HG03457 (cell line): ENCODE data around the gene COL11A2.

Experiments used
- ATAC-seq: cut with Tn5 transposase; IDR thresholded peaks from one replicate; pipeline ENCODE4 v1.9.1; 2021; ENCODE audit warnings: moderate number of reproducible peaks; ENCODE audit not compliant: unreplicated experiment

COL11A2 gene

DNA sequence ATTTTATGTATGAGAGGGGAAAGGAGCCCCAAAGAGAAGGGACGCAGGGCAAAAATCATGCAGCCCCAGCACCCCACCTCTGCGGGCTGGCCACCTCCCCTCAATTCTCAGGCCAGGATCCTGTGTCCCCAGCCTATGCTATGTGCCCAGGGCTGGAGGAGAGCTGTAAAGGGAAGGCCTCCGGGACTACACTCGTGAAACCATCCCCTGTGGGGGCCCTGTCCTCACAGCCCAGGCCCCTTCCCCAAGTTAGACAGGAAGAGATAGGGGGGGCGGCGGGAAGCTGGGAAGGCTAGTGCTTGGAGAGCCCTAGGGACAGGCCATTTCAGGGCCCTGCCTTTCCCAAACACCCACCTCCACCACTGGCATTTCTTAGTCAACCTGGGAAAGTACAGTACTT is 1.4 kb upstream of the COL11A2 start:
- no peak for ATAC-seq

DNA sequence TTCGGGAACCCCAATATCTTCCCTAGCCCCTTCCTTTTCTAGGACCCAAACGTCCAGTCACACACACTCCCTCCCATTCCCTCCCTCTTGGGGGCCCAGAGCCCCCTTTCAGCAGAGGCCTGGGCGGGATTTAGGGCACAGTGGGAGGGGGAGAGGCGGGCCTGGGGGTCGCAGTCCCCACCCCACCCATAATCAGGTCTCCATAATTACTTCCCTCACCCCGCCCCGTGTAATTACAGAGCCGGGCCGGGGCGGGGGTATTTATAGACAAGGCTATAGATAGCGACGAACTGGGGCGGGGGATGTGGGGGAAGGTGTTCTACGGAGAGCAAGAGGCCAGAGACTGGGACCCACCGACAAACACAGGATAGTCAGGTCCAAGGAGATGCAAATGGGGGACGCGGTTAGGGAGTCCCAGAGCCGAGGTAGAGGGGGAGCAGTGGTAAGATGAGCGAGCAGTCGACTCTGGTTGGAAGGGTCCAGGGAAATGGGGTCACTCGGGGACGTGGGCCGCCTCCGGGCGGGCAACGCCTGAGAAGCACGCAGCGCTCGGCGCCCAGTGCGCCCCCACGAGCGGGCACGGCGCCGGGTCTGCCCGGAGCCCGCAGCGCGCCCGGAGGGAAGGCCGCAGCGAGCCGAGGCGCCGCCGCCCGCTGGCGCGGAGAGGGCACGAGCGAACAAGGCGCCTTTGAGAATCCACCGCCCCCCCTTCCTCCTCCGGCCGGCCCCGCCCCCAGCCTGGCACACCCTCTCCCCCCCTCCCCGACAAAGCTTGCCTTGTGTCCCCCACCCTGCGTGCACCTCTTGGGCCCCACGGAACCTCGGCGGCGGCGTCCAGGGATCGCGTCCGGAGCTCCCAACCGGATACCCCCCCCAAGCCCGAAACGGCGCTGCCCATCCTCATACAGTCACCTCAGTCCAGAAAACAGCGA is 670 bp upstream of the COL11A2 start:
- no peak for ATAC-seq

DNA sequence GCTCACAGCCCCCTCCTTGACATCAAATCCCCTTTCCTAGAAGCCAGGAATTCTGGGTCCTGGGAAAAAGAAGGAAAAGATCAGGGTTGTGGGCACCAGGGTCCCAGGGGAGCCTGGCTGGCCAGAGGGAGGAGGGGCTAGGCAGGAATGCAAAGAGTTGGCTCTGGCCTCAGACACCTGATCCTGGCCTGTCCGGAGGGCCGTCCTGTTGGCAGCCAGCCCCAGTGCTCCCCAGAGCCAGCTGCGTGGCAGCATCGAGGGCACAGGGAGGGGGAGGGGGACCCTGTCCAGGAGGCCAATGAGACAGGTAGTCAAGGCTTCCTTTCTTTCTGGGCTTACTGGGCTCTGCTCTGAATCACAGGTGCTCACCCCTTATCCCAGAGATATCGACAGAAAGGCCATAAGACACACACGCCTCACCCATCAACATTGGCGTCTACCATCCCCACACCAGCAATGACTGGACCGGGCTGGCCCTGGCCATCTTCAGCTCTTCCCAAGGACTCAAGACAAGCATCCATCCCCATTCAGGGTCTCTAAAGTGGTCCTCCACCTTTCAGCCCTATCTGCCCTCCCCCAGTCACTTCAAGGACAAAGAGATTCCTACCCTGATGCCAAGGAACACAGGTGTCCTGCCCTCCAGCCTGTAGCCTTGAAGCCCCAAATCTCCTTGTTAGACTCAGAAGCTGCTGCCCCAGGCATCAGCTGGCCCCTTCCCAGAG is 723 bp downstream of the COL11A2 start:
- ATAC-seq = no peak

DNA sequence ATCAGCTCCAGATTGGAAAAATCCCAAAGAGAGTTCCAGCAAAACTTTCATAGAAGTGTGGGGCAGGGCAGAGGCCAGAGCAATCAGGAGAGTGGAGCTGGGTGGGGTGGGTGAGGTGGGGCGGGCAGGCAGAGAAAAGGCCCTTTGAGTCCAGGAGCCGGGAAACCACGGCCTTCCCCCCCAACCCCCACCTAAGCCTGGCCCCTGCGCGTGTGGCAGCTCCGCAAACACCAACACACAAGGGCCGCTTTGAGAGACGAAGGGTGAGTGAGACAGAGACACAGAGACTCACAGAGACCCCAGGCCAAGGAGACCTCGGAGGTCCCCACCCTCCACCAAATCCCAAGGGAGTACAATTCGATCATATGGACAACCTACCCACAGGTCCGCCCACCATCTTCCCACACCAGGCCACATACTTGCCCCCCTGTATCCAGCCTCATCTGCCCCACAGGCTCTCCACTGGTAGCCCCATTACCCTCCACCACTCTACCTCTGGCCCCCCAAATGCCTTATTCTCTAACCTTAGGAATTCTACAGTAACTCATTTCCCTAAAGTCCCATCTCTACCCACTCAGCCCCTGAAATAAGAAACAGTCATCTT is 1.7 kb downstream of the COL11A2 start:
- no peak for ATAC-seq

DNA sequence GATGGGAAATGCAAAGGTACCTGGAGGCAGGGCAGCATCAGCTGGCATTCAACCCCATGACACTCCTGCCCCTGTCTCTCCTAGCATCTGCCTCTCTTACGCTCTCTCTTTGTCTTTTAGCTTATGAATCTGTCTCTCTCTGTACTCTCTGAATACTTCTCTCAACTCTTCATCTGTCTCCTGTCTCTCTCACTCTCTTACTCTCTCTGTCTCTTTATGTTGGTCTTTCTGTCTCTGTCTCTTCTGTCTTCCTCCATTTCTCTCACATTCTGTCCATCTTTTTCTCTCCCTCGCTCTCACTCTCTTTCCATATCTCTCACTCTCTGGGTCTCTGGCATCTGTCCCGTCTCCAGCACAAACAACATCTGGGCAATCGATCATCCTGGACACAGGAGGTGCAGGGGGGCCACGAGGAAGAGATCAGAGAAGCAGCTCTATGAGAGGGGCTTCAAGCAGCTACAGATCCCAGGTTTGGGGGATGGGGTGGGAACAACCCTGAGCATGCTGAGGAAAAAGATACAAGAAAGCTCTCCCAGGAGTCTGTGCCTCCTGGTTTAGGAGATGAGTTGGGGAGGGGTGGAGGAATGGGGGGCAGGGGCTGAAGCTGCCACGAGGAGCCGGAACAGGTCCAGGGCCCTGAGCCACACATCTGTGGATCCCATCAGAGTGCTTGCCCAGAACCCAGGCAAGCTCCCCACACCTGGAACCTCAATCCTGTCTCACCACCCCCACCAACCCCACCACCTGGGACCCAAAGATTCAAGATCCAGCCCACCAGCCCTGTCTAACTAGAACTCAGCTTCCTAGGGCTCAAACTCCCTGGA is 2.4 kb downstream of the COL11A2 start:
- no peak for ATAC-seq

DNA sequence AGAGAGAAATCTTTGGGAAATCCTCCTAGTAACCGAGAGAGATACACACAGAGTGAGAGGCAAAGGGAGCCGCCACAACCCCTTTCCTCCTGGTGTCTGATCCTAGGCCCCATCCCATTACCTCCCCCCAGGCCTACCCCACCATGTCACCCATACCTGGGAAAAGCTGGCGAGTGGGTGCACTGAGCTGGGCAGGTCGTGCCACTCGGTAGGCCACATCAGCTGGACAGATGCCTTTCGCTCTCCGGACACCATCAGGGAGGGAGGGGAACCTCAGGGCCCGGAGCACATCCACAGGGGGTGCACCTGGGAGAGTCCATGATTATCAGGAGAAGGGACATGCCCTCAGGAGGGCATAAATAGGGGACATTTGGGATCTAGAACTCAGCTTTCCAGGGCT is 3.1 kb downstream of the COL11A2 start:
- no peak for ATAC-seq

DNA sequence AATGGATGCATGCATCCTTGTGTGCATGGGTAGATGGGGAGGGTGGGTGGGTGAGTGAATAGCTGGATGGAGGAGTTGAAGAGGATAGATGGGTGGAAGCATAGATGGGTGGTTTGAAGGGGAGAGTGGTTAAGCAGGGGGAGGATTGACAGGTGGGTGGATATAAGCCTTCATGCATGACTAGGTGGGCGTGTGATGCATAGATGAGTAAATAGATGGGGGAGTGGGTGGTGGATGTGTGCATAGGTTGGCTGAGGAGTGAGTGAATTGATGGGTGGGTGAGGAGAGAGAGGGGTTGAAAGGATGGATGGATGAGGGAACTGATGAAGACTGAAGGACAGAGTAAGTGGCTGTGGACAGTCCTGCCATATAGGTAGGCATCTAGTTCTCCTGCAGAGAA is 4.5 kb downstream of the COL11A2 start:
- no peak for ATAC-seq

DNA sequence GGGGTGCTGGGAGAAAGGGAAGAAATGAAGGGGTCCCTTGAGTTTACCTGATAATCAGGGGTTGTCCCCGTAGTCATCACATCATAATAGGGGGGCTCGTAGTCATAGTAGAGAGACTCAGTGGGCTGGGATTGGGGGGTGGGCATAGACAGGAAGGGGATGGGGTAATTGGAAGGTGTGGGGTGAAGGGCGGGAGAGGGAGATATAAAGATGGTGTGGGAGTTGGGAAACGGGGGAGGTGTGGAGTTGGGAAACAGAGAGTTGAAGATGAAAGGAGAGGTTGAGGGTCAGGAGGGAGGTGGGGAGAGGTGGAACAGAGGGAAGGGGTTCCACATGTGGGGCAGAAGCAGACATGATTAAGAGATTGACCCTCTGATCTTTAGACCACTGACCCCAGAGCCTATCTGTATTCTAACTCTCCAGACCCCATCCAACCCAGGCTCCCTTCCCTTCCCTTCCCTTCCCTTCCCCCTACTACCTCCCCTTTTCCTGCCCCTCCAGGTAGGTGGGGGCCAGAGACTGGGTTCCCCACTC is 6.5 kb downstream of the COL11A2 start:
- no peak for ATAC-seq

DNA sequence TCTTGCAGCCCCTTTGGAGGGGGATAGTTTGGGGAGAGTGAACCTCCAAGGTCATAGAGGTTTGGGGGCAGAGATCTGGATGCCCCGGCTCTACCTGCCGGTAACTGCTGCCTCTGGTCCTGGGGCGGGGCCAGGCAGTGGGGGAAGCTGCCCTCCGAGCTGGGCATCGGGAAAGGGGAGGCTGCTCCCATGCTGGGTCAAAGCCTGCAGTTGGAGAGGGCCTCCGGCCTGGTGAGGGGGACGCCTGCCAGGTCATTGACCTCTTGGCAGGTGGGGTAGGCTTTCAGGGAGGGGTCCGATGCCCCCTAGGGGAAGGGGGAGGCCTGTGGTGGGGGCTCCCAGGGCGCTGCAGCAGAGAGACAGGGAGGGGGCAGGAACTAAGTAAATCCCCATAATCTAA is 7.1 kb downstream of the COL11A2 start:
- no peak for ATAC-seq

DNA sequence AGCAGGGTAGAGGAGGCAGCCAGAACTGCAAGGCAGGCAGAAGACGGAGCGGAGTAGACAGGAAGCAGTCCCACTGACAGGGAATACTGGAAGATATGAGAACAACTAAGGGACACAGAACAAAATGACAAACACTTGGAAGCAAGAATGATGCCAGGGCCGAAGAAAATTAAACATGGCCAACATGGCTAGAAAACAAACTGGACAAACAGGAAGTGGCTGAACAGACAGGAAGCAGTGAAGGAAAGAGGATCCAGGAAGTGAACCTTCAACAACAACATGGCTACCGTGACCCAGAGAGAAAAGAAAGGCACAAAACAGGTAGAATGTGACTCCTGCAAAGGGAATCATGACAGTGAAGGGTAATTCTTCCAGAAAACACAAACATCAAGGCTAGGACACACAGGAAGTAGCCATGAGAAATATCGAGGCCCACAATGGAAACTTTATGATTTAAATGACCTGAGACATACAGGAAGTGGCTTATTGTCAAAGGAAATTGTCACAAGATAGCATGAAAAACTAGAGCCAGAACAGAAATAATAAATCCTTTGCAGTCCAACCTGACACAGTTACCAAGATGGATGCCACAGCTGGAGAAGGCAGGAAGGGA is 9.1 kb downstream of the COL11A2 start:
- no peak for ATAC-seq

DNA sequence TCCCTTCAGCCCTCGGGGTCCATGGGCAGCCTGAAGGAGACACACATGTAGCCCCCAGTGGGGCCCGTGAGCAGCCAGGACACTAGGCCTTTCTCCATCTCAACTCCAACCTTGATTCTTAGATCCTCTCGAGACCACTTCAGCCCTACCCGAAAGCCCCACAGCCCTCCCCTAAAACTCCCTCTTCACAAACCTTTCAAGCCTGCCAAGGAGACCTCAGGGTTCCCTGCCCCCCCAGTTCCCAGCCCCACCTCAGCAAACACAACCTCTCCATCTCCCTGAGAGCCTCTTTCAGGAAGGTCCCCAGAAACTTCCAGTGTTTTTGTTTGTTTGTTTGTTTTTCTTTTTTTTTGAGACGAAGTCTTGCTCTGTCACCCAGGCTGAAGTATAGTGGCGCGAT is 11.1 kb downstream of the COL11A2 start:
- ATAC-seq = no peak

DNA sequence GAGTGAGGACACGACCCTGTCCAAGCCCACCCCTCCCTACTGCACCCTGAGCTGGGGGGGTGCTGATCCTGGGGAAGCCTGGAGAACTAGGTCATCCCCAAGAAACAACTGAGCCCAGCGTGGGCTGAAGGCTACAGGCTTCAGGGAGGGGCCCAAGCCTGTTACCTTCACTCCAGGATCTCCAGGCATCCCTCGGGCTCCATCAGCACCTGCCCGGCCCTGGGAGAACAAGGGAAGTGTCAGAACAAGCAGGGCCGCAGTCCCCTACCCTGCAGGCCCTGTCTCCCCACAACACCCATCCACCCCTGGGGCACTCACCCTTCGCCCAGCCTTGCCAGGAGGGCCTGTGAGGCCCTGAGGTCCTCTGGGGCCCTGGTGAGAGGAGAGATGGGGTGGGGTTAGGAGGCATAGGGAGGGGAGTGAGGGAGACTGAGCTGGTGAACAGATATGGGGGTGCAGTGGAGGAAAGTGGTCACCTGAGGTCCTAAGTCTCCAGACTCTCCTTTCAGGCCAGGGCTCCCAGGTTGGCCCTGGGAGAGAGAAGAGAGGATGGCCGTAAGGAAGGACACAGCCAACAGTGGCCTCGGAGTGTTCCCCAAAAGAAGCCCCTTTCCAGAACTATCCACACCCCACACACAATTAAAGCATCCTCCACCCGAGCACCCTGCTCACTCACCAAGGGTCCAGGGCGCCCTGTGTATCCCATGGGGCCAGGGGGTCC is 13.4 kb downstream of the COL11A2 start:
- no peak for ATAC-seq

DNA sequence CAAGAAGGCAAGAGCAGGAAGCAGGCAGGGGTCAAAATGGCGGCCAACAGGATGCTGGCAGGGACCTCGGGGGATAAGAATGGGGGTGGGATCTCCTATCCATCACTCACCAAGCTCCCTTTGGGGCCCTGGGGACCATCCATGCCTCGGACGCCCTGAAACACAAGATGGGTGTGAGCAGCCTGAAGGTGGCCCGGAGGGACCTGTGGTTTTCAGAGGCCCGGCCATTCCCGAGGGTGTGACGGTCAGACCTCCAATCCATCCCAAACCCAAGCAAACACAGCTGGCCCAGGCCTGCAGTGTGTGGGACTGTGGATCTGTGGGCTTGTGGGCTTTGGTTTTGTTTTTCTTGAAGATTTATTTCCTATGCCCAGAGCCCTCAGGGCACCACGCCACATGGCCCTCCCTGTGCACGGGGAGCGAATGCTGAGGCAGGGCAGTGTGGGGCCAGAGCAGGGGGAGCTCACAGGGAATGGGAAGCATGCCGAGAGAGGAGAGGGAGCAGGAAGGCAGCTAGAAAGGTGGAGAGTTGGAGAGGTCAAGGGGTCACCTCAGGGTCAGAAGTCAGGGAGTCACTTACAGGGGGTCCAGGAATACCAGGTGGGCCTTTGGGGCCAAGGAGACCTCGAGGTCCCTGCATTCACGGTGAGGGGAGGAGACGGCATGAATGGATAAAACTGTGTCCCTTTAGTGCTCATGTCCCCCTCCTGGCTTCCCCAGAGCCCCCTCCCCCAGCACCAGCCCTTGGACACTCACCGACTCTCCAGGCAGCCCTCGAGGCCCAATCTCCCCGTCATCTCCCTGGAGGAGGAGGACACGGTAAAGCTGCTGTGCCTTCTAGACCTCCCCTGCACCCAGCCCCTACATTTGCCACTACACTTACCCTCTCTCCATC is 14.5 kb downstream of the COL11A2 start:
- ATAC-seq = no peak

DNA sequence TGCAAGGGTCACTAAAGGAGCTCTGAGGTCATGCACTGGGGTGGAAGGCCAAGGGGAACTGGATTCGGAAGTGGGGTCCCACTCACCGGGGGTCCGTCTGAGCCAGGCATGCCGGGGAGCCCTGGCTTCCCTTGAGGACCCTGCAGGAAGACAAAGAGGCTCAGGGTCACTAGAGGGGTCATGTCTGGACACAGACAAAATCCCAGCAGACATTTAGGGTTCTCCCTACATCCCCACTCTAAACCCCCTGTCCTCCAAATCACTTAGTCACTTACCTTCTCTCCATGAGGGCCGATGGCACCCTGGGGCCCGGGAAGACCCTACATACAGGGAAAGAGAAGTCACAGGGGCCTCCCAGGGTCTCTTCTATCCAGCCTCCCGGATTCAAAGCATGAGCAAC is 15.4 kb downstream of the COL11A2 start:
- ATAC-seq = no peak

DNA sequence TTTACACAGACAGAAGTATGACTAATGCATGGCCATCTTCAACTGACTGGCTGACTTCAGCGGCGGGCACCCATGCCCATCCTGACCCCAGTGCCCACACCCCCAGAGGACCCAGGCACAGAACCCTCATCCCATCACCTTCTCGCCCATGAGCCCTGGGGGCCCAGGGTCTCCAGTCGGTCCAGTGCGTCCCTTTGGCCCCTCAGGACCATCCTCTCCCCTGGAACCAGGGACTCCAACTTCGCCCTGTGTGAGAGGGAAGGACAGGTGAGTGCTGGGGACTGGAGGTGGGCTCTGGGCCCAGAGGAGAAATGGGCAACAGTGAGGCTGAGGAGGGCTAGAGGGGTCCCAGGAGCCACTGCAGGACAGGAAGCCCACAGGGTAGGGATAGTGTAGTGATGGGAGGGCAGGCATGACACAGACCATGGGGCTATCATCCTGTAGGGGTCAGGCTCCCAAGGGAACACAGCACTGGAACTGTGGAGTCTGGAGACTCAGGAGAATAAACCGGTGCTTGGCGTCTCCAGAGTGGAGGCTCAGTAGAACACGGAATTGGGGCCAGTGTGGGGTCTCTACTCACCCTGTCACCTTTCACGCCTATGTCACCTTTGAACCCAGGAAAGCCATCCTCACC is 16.7 kb downstream of the COL11A2 start:
- ATAC-seq = no peak

DNA sequence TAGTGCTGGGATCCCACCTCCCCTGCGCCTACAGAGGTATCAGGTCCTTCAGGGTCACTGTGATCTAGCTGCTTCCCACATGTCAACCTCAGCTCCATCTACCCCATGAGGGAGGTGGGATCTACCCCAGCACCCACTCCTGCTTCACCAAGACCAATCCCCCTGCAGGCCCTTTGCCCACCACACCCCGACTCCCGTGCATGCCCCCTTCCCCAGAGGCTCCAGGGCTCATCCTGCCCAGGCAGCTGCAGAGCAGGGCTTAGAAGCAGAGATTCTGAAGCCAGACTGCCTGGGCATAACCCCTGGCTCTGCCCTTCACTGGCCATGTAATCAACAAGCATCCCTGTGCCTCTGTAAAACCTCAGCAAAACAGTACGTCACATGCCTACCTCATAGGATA is 17.5 kb downstream of the COL11A2 start:
- ATAC-seq = no peak

DNA sequence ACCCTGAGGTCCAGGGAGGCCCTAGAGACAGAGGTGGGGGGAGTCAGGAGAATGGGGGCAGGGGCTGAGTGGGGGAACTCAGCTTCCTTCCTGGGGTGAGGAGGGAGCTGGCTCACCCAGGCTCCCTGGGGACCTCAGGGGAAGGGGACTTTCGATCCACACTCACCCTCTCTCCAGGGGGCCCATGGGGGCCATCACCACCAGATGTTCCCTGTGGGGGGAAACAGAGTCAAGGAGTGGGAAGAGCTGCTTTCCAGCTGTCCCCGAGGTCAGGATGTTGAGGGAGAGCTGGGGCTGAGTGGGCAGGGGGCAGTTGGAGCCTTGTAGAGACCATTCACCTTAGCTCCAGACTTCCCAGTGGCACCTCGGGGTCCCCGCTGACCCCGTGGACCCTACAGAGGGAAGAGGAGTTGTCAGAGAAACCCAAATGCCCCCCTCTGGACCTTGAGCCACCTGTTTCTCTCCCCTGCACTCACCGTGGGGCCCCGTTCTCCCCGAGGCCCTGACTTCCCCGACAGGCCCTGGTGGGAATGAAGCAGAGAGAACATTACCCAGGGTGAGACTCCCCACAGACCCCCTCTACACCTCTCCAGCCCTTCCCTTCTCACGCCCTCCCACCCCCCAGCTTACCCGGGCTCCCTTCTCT is 18.6 kb downstream of the COL11A2 start:
- no peak for ATAC-seq
